NCI-H2227 (cell line): ENCODE data around the gene UNK.
"Not testable (repeated sequence)": the region's sequence is repeated elsewhere in the genome, so short reads cannot be mapped to it uniquely, and the experiment has no call there.

Source experiments
- DNase-seq: peaks from one replicate; lab custom pipeline; 2025; ENCODE audit not compliant: unreplicated experiment; lab: John Stamatoyannopoulos, UW

The UNK gene

DNA sequence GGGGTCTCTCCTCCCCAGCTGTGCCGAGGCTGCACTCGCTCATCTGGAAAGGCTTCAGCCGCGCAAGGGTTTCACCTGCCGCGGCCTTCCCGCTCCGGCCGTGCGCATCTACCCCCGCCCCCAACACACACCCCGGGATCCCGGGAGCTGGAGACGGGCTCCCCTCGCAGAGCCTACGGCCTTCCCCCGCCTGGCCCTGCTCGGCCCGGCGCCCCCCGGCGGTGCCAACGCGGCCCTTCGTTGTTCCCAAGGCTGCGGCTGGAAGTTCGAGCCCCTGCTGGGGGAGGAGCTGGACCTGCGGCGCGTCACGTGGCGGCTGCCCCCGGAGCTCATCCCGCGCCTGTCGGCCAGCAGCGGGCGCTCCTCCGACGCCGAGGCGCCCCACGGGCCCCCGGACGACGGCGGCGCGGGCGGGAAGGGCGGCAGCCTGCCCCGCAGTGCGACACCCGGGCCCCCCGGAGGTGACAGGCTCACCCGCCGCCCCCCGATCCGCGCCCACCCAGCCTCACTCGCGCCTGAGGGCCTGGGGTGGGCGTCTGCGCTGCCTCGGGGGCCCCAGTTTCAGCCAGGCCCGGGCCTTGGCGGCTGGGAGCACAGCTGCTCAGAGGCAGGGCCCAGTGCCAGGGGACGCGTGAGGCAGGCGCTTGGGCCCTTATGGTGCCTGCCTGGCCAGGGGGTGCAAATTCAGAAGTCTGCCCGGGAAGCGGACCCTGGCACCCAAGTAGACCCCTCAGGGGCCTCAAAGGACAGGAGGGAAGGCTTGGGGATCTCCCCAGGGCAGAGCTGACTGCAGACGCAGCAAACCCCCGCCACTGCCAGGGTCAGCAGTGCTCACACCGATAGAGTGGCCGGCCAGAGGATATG lies 30.9 kb upstream of the UNK start:
- peak; percentile 76 for DNase-seq

DNA sequence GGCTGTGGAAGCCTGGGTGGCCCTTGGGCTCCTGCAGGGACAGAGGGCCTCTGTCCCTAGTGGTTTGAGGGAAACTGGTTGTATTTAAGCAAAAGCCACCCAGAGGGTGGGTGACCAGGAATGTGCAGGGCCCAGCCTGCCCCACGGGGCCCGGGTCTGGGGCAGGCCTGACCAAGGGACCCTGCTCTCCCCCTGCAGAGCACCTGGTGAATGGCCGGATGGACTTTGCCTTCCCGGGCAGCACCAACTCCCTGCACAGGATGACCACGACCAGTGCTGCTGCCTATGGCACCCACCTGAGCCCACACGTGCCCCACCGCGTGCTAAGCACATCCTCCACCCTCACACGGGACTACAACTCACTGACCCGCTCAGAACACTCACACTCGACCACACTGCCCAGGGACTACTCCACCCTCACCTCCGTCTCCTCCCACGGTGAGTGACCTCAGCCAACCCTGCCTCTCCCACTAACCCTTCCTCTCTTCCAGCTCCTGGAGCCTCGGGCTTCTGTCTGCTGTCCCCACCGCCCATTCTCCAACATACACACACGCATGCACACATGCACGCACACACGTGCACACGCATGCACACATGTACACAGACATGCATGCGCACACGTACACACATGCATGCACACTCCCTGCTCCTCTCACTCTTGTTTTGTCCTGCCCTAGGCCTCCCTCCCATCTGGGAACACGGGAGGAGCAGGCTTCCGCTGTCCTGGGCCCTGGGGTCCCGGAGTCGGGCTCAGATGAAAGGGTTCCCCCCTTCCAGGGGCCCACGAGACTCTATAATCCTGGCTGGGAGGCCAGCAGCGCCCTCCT lies 30.0 kb upstream of the UNK start:
- no peak for DNase-seq

DNA sequence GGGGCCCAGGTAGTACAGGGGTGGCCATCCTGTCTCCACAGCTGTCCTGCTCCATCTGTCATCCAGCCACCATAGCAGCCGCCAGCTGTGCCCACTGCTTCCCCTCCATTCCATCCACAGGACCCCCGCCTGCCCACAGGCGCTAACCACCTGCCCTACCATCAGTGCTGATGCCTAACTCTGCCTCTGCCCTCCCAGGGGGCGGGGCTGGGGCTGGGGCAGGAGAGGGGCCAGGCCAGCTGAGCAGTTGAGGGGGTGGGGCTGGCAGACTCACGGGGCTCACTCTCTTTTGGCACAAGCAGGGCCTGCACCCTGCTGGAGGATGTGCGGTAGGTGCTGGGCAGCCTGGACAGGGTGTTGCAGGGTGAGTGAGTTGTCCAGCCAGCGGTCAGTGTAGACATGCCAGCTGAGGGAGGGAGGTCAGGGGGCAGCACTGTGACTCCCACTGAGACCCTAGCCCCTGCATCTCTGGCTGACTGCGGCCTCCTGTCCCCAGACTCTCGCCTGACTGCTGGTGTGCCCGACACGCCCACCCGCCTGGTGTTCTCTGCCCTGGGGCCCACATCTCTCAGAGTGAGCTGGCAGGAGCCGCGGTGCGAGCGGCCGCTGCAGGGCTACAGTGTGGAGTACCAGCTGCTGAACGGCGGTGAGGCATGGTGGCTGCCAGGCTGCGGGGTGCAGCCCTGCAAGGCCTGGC lies 29.3 kb upstream of the UNK start:
- peak; percentile 62 for DNase-seq

- DNase-seq = no peak
Measured at GRCh38 chr17:75755990-75756389, 28.6 kb upstream of the UNK start.

- no peak for DNase-seq
Measured at GRCh38 chr17:75756451-75757085, 28.0 kb upstream of the UNK start.

DNA sequence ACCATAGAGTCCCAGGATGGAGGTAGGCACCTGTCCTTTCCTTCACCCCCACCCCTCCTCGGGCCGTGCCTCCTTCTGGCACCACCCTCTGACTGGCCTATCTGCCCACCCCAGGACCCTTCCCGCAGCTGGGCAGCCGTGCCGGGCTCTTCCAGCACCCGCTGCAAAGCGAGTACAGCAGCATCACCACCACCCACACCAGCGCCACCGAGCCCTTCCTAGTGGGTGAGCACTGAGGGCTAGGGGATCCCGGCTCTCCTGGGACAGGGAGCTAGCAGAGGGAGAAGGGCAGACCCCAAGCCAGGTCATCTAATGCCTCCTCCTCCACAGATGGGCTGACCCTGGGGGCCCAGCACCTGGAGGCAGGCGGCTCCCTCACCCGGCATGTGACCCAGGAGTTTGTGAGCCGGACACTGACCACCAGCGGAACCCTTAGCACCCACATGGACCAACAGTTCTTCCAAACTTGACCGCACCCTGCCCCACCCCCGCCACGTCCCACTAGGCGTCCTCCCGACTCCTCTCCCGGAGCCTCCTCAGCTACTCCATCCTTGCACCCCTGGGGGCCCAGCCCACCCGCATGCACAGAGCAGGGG lies 27.4 kb upstream of the UNK start:
- DNase-seq = no peak

DNA sequence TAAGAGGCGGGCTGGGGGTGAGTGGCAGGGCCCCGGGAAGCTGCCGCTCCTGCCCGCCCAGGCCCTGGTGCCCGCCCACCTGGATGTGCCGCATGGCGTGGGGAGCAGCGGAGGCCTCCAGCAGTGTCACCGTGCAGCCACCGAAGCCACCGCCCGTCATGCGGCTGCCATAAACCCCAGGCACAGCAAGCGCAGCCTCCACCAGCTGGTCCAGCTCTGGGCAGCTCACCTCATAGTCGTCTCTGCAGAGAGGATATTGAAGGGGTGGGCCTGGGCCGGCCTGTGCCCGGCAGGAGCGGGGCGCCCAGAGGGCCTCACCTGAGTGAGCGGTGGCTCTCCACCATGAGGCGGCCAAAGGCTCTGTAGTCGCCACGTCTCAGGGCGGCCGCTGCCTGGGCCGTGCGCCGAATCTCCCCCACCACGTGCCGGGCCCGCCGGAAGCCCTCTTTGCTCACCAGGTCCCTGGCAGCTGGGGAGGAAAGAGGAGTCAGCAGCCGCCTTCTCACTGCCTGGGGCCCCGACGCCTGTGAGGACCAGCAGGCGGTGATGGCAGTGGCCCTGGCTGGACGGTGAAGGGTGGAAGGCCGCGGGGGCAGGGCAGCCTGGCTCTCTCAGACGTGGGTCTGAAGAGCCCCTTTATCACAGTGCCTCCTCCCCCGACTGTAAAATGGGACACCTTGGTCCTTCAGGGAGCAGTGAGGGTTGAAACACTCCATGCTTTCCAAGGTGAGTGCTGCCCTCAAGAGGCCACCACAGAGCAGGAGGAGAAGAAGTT lies 26.3 kb upstream of the UNK start:
- DNase-seq = no peak

DNA sequence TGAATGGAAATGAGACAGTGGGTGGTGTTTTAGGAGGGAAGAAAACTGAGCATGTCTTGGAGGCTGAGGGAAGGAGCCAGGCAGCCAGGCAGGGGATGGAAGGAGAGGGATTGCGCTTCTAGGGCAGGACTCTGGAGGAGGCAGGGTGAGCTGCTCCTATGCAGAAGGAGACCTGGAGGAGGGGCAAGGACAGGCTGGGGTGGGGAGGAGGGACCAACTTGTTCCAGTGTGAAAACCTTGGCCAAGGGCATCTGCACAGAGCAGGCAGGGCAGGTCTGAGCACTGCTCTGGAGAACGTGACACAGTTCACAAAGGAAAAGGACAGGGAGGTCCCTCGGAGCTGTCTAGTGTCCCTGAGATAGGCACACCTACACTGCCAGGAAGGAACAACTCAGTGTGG lies 25.1 kb upstream of the UNK start:
- DNase-seq = no peak

- not testable (repeated sequence) for DNase-seq
Measured at GRCh38 chr17:75759978-75760640, 24.5 kb upstream of the UNK start.

GRCh38 chr17:75762513-75763268 lies 21.9 kb upstream of the UNK start:
- no peak for DNase-seq

GRCh38 chr17:75763269-75763607 lies 21.4 kb upstream of the UNK start:
- DNase-seq = no peak

GRCh38 chr17:75763613-75764416 lies 20.8 kb upstream of the UNK start:
- no peak for DNase-seq

- DNase-seq = no peak
Measured at GRCh38 chr17:75764417-75764710, 20.2 kb upstream of the UNK start.

DNA sequence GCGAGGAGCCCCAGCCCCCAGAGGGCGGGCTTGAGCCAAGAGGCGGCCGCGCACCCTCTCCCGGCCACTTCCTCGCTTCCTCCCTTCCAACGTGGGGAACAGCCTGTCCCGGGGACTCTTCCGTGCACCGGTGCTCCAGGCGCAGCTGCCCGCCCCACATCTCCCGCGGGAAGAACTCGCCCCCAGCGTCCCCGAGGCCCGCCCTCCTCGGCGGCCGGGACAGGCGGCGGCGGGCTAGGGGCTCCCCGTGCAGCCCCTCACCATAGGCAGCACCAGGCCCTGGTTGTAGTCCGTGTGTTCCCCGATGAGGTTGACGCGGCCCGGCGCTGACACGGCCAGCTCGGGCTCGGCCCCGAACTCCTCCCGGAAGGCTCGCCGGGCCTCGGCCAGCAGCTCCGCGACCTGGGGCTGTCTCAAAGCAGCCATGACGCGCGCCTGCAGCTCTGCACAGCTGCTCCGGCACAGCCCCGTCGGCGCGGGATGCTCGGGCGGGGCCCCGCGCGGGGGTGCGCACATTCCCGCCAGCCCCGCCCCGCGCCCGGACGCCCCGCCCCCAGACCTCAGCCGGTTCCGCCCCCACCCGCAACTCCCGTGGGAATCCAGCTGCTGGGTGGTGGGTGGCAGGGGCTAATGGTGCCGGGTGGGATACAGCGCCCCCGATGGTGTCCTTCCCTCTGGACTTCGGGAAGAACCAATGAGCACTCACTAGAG lies 19.7 kb upstream of the UNK start, which contains the start of gene GALK1:
TSS of gene GALK1 (minus strand) at position 482 of the 711 bp plus-strand sequence. CDS start at position 426, 56 bp downstream.
- peak; percentile 74 for DNase-seq

- DNase-seq = no peak
Measured at GRCh38 chr17:75765981-75766380, 18.6 kb upstream of the UNK start.

DNA sequence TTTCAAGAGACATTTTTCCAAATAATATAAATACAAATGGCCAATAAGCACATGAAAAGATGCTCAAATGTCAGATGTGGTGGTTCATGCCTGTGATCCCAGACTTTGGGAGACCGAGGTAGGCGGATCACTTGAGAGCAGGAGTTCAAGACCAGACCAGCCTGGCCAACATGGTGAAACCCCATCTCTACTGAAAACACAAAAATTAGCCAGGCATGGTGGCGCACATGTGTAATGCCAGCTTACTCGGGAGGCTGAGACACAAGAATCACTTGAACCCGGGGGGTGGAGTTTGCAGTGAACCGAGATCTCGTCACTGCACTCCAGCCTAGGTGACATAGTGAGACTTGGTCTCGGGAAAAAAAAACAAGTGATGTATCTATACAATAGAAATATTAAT lies 16.7 kb upstream of the UNK start:
- DNase-seq = no peak

GRCh38 chr17:75769536-75769935 lies 15.1 kb upstream of the UNK start:
- DNase-seq = no peak
